Left lung (tissue), 10 donors: Measurements from ENCODE around the gene PRICKLE1. TPM values are rescaled to one million over a fixed set of nuclear protein-coding genes. Genes with fewer than 3 reads are reported as not detected.

ENCODE experiments used
- ATAC-seq: fragments of 200-7000 bp; cut with Tn5 transposase; one replicate; pipeline ENCODE4 v1.9.1; 2020; ENCODE audit warnings: moderate library complexity
- DNase-seq, 4 donors: peaks; one replicate each; pipeline ENCODE4 v3.0.0-alpha.2; 2013 to 2020
- H3K27ac ChIP-seq, 2 donors: fragments of 200-600 bp; sonication (generic) in 1 of 2; one replicate each; pipeline versions ENCODE4 v1.5.0 to v1.8.0; 2020 to 2021
- H3K27me3 ChIP-seq, 2 donors: fragments of 200-600 bp; sonication (generic) in 1 of 2; one replicate each; pipeline versions ENCODE4 v1.5.0 to v1.8.0; 2020 to 2021
- H3K36me3 ChIP-seq, 2 donors: fragments of 200-600 bp; sonication (generic) in 1 of 2; one replicate each; pipeline versions ENCODE4 v1.5.0 to v1.8.0; 2020 to 2021
- H3K4me1 ChIP-seq, 2 donors: fragments of 200-600 bp; one replicate each; pipeline ENCODE4 v1.8.0; 2021
- H3K4me3 ChIP-seq, 2 donors: fragments of 200-600 bp; sonication (generic) in 1 of 2; one replicate each; pipeline versions ENCODE4 v1.5.0 to v1.8.0; 2020 to 2021; ENCODE audit warnings: mild to moderate bottlenecking in 1 of 2
- H3K9me3 ChIP-seq, 2 donors: fragments of 200-600 bp; sonication (generic) in 1 of 2; one replicate each; pipeline versions ENCODE4 v1.5.0 to v1.8.0; 2020 to 2021
- intact Hi-C, 2 donors: fragments of 100-400 bp; cut with DNase I; formaldehyde crosslinking; loops; one replicate each; pipeline versions ENCODE4 v1.11.2 to v1.14.2; 2022
- polyA plus RNA-seq, 6 donors: library from polyadenylated mRNA; unstranded; fragments of 120-200 nt; gene quantifications; one replicate each; pipeline ENCODE4 v1.2.1, GENCODE V29; 2013; ENCODE audit not compliant: insufficient read length in 6 of 6
- total RNA-seq, 2 donors: library from RNA; stranded (reverse); fragmentation: NEBNext Ultra II Directional; extraction: Animal tissue kit (Norgen Biotek cat#: 25700); gene quantifications; one replicate each; pipeline ENCODE4 v1.2.1, GENCODE V29; 2021
- TF ChIP-seq, protein P1 (sequence below), 2 donors: fragments of 200-600 bp; sonication (generic) in 1 of 2; IDR thresholded peaks; one replicate each; pipeline versions ENCODE4 v1.5.0 to v1.8.0; 2021; ENCODE audit warnings: antibody characterized with exemption in 2 of 2
- donor health status: DM: no; HTN: yes; CAD: no.
- donor health status: DM: no; HTN: no; CAD: no.

PRICKLE1 gene
- total and polyA plus RNA-seq, 8 donors, result 17.4 to 62.8 (median 49.1) TPM

DNA sequence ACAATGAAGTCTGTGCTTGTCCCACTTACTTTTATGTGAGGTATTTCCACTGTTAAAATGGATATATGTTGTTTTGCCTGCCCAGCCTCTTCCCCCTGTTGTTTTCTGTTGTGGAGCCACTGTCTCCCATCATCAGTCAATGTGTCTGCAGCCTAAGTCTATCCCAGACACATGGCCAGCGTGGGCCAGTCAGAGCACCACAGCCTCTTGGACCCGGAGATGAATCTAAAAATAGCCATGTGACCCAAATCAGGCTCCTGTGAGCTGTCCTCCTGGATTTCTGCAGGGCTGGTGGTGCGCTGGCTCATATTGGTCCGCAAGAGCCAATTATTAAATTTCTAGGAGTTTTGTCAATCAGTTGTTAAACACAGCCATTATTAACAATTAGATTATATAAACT, 44.0 kb upstream of the PRICKLE1 start:
- Histone ChIP-seq H3K4me1 (no peaks in the 10 kb centered on the region), H3K4me3 (no peak overlapping the region), H3K36me3 (no peaks in the 10 kb centered on the region), H3K27ac (no peak overlapping the region), H3K27me3 (no peaks in the 10 kb centered on the region), H3K9me3 (no peaks in the 10 kb centered on the region)
- intact Hi-C loops, result no loop called here
- ATAC-seq (no peak), DNase-seq (no peak)
- TF ChIP-seq, protein P1, sequence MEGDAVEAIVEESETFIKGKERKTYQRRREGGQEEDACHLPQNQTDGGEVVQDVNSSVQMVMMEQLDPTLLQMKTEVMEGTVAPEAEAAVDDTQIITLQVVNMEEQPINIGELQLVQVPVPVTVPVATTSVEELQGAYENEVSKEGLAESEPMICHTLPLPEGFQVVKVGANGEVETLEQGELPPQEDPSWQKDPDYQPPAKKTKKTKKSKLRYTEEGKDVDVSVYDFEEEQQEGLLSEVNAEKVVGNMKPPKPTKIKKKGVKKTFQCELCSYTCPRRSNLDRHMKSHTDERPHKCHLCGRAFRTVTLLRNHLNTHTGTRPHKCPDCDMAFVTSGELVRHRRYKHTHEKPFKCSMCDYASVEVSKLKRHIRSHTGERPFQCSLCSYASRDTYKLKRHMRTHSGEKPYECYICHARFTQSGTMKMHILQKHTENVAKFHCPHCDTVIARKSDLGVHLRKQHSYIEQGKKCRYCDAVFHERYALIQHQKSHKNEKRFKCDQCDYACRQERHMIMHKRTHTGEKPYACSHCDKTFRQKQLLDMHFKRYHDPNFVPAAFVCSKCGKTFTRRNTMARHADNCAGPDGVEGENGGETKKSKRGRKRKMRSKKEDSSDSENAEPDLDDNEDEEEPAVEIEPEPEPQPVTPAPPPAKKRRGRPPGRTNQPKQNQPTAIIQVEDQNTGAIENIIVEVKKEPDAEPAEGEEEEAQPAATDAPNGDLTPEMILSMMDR (IDR thresholded peaks at IDR 0.05), result no peak

DNA sequence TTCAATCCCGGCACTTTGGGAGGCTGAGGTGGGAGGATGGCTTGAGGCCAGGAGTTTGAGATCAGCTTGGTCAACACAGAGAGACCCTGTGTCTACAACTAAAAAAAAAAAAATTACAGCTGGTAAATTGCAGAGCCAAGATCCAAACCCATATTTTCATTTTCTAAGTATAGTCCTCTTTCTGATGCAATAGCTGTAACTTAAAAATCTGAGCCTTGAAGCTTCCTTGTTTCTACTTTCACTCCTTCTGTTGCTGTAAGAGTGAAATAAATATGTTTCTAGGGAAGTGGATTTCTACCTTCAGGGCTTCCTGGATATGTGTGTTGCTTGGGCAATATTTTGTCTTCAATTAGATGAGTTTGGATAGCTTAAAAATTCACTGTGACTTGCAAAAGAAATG, 42.0 kb upstream of the PRICKLE1 start:
- TF ChIP-seq, protein P1 (IDR thresholded peaks at IDR 0.05), result no peak
- DNase-seq (no peak), ATAC-seq (no peak)
- intact Hi-C loops, result no loop called here
- no peak overlapping the region for H3K27ac ChIP-seq
- no peaks in the 10 kb centered on the region for H3K27me3 ChIP-seq
- no peaks in the 10 kb centered on the region for H3K4me1 ChIP-seq
- no peaks in the 10 kb centered on the region for H3K36me3 ChIP-seq
- H3K4me3 ChIP-seq, result no peak overlapping the region
- H3K9me3 ChIP-seq, result no peaks in the 10 kb centered on the region

GRCh38 chr12:42630314-42630713, 40.8 kb upstream of the PRICKLE1 start:
- intact Hi-C loops, result no loop called here

GRCh38 chr12:42627151-42627550, 37.6 kb upstream of the PRICKLE1 start:
- TF ChIP-seq, protein P1 (IDR thresholded peaks at IDR 0.05), result no peak
- intact Hi-C loops, result no loop called here
- Histone ChIP-seq H3K9me3 (no peaks in the 10 kb centered on the region), H3K27me3 (no peaks in the 10 kb centered on the region), H3K36me3 (no peaks in the 10 kb centered on the region), H3K4me3 (no peak overlapping the region), H3K27ac (no peak overlapping the region), H3K4me1 (no peaks in the 10 kb centered on the region)
- DNase-seq, result no peak
- no peak for ATAC-seq

More at GRCh38 chr12:42630314-42630713, 40.8 kb upstream of the PRICKLE1 start:
- H3K9me3 ChIP-seq, result no peaks in the 10 kb centered on the region
- no peaks in the 10 kb centered on the region for H3K4me1 ChIP-seq
- H3K27me3 ChIP-seq, result no peaks in the 10 kb centered on the region
- no peak overlapping the region for H3K27ac ChIP-seq
- ATAC-seq (no peak), DNase-seq (no peak)
- TF ChIP-seq, protein P1 (IDR thresholded peaks at IDR 0.05), result no peak
- H3K4me3 ChIP-seq, result no peak overlapping the region
- H3K36me3 ChIP-seq, result no peaks in the 10 kb centered on the region

DNA sequence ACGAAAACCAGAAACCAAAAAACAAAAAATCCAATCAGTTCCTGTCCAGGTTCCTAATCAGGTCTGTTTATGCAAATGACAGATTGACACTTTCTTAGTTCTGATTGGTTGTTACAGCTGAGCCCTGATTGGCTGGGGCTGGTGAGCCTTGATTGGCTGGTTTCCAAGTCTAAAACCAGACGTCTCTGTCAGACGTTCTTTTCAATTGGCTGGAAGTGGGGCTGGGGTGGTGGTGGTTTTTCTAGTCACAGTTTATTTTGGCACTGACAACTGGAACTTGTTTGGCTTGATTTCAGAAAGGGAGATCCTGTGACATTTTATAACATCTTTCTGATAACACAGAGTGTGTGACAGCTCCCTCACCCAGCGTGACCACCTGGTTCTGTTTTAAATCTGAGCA, 36.1 kb upstream of the PRICKLE1 start:
- no peaks in the 10 kb centered on the region for H3K36me3 ChIP-seq
- H3K27me3 ChIP-seq, result no peaks in the 10 kb centered on the region
- intact Hi-C loops, result no loop called here
- H3K4me3 ChIP-seq, result no peak overlapping the region
- TF ChIP-seq, protein P1 (IDR thresholded peaks at IDR 0.05), result no peak
- H3K4me1 ChIP-seq, result no peaks in the 10 kb centered on the region
- no peak for DNase-seq
- no peak overlapping the region for H3K27ac ChIP-seq
- no peak for ATAC-seq
- H3K9me3 ChIP-seq, result no peaks in the 10 kb centered on the region
